PC-3 (cell line): ENCODE measurements around the gene HNMT.

Experiments
- EZH2 ChIP-seq: fragments of 300-600 bp; sonication (generic); IDR thresholded peaks from one replicate; pipeline ENCODE4 v1.6.1; 2017; ENCODE audit warnings: antibody characterized with exemption, mild to moderate bottlenecking, low read length; ENCODE audit not compliant: unreplicated experiment
- EZH2phosphoT487 ChIP-seq: fragments of 300-600 bp; sonication (generic); IDR thresholded peaks from 2 replicates; pipeline ENCODE4 v1.6.1; 2018; ENCODE audit warnings: mild to moderate bottlenecking, antibody characterized with exemption, low read length, borderline replicate concordance
- TF ChIP-seq, protein P1 (sequence below): fragments of 300-600 bp; sonication (generic); conservative IDR thresholded peaks from 2 replicates; pipeline ENCODE4 v1.5.1; 2017; ENCODE audit warnings: antibody characterized with exemption, low read depth, mild to moderate bottlenecking, low read length

DNA sequence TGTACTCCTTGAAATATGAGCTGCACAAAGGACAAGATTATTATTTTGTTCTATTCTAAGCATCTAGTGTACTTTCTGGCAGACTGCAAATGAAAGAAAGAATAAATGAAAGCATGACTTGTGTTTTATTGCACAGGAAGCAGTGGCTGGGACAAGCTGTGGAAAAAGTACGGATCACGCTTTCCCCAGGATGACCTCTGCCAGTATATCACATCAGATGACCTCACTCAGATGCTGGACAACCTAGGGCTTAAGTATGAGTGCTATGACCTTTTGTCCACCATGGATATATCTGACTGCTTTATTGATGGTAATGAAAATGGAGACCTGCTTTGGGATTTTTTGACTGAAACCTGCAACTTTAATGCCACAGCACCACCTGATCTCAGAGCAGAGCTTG, 49.4 kb downstream of the HNMT start:
- TF ChIP-seq, protein P1, sequence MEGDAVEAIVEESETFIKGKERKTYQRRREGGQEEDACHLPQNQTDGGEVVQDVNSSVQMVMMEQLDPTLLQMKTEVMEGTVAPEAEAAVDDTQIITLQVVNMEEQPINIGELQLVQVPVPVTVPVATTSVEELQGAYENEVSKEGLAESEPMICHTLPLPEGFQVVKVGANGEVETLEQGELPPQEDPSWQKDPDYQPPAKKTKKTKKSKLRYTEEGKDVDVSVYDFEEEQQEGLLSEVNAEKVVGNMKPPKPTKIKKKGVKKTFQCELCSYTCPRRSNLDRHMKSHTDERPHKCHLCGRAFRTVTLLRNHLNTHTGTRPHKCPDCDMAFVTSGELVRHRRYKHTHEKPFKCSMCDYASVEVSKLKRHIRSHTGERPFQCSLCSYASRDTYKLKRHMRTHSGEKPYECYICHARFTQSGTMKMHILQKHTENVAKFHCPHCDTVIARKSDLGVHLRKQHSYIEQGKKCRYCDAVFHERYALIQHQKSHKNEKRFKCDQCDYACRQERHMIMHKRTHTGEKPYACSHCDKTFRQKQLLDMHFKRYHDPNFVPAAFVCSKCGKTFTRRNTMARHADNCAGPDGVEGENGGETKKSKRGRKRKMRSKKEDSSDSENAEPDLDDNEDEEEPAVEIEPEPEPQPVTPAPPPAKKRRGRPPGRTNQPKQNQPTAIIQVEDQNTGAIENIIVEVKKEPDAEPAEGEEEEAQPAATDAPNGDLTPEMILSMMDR = no peak
- TF ChIP-seq EZH2 = no peak
- no peak for TF ChIP-seq EZH2phosphoT487
